ENCODE results near the gene SHC2.
"Not testable (repeated sequence)": the region's sequence is repeated elsewhere in the genome, so short reads cannot be mapped to it uniquely, and the experiment has no call there.

Gene SHC2

DNA sequence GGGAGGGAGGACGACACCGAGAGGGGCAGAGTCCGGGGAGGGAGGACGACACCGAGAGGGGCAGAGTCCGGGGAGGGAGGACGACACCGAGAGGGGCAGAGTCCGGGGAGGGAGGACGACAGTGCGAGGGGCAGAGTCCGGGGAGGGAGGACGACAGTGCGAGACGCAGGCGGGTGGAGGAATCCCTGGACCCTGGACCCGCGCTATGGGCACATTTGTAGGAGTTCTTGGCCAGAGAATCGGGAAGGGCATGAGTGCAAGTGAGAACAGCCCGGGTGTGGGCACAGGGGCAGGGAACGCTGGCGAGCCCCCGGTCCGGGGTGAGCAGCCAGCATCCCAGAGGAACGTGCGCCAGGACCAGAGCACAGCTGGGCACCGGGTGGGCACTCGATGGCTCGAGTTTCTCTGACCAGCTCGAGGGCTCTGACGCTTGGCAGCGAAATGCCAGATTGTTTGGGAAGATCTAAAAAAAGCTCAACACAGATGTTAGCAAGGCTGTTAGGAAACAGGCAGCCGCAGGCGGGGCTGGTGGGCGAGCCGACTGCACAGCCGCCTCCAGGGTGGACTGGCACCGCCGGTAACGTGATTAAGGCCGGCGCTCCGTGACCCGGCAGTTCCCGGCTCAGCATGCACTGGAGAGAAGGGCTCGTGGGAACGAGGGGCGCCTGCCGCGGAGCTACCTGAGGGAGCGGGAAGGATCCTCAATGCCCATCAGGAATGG is 33.9 kb downstream of the SHC2 start:
- DNase-seq (ENCODE audit: low read depth in 3 of 3, low spot score in 1 of 3): no peak

- DNase-seq (ENCODE audit: low read depth in 3 of 3, low spot score in 1 of 3): no peak
These were observed 35.8 kb downstream of the SHC2 start for GRCh38 chr19:425056-425455.

- DNase-seq (ENCODE audit: low read depth in 3 of 3, low spot score in 1 of 3): no peak
These were observed 36.3 kb downstream of the SHC2 start for GRCh38 chr19:424546-424945.

DNA sequence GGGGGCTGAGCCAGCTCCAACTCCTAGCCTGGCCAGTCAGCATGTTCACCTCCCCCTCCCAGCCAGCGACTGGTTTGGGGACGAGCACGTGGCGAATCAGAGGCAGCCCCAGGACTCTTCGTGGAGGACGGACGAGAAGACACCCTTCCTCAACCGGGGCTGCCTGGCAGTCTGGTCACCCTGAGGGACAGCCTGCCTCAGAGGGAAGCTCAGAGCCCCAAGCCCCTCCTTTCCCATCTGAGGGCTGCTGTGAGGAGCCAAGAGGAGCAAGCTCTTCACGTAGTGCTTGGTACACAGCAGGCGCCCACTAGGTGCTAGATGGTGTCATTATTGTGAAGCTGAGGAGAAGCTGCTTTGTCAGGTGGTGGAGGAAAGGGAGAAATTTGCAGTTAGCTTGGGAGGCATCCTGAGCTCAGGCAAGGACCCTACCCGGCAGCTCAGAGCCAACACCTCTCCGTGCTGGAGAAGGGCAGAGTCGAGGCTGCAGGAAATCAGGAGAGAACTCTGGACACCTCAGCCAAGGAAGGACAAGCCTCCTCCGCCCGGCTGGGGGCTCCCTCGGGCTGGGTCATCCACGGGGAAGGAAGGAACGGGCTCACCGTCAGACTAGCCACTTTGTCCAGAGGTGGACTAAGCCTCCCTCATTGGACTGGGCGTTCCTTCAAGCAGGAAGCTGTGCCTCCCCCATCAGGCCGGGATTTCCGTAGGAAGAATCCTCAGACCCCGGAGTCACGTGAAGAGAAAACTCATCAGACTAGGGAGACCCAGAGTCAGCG is 37.0 kb downstream of the SHC2 start:
- DNase-seq (ENCODE audit: low read depth in 3 of 3, low spot score in 1 of 3): no peak

GRCh38 chr19:422917-423226 is 38.0 kb downstream of the SHC2 start:
- not testable (repeated sequence) for DNase-seq (ENCODE audit: low read depth in 3 of 3, low spot score in 1 of 3)

DNA sequence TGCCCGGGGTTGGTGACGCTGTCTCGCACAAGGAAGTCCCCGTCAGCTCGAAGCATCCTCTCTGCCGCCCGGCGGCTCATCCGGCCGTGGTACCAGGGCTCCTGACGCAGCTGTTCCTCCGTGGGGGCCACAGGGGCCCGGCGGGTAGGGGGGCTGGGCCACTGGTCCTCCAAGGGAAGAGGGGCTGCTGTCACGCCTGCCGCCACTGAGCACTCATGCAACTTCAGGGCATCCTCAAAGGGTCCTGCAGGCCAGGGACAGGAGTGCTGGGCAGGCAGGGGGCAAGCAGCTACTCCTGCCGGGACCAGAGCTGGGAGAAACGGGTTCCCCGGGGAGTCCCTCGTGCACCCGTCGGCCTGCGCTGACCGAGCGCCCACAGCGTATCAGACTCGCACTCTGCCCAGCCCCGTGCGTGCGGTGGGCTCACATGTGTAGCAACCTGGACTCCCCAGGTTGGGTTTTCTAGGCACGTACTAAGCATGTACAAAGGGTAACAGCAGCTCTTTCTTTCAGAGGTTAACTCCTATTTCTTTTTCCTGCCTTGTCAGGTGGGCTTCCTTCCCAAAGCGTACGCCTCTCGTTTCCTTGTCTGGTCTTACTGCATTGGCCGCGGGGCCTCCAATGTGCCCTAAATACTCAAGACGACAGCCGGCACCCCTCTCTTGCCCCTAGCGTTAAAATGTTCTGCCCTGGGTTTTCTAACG is 38.5 kb downstream of the SHC2 start:
- no peak for DNase-seq (ENCODE audit: low read depth in 3 of 3, low spot score in 1 of 3)

GRCh38 chr19:419721-420515 is 40.9 kb downstream of the SHC2 start:
- DNase-seq (ENCODE audit: low read depth in 3 of 3, low spot score in 1 of 3): no peak

DNA sequence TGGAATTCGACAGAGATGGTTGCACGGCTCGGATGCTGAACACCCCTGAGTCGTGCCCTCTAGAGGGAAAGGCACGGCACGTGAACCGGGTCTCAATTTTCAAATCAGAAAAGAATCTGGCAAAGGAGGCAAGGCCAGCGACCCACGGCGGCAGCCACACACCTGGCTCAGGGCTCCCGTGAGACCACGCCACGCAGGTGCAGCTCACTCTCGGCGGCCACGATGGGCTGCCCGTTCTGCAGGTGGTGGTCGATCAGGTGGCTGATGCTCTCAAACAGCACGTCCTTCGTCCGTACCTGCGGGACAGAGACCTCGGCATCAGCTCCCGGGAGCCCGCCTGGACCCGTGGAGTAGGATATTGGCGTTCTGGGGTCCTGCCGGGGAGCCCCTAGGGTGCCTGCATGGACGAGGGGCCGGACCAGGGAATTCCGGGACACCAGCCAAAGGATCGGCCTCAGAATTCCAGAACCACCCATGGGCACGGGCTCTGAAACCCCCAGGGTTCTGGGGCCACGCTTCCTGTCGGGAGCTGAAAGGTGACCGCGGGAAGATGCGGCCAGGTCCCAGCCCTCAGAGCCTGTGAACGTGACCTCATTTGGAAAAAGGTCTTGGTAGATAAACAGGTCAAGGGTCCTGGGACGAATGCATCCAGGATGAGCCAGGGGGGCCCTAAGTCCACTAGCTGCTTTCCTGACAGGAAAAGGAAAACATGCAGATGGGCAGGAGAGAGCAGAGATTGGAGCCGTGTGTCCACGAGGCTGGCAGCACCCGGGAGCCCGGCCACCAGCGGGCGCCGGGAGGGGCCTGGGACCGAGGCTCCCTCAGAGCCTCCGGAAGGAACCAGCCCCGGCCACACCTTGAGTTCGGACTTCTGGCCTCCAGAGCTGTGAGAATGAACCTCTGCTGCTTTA is 41.8 kb downstream of the SHC2 start:
- DNase-seq (ENCODE audit: low read depth in 3 of 3, low spot score in 1 of 3): no peak

- DNase-seq (ENCODE audit: low read depth in 3 of 3, low spot score in 1 of 3): no peak
These were observed 44.4 kb downstream of the SHC2 start for GRCh38 chr19:416416-416815.

DNA sequence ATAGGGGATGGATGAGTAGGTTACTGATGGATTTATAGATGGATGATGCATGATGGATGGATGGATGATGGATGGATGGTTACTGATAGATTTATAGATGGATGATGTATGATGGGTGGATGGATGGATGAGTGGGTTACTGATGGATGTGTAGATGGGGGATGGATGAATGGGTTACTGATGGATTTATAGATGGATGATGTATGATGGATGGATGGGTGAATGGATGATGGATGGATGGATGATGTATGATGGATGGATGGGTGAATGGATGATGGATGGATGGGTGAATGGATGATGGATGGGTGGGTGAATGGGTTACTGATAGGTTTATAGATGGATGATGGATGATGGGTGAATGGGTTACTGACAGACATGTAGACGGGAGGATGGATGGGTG is 45.5 kb downstream of the SHC2 start:
- no peak for DNase-seq (ENCODE audit: low read depth in 3 of 3, low spot score in 1 of 3)

DNA sequence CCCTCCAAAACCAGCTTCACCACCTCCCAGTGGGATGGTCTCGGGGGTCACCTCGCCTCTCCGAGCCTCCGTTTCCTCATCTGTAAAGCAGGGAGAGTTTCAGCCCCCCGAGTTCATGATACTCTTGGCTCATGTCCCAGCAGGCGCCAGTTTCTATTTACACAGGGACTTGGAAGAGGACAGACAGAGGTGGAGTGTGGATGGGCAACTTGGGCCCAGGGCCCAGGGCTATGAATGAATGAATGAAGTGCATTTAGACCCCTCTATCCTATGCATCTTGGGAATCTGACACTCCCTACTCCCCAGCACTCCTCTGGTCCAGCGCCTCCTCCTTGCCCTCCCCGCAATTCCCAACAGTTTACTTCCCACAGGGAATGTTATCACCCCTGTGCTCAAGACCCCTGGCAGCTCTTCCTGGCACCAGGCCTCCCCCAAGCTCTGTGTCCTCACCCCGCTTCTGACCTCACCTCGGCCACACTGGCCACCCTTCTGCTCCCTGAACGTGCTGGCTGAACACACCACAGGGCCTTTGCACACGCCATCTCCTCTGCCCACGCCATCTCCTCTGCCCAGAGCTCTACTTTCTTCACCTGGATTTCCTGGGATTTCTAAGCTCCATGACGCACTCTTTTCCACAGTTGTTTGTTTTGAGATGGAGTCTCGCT is 46.9 kb downstream of the SHC2 start:
- no peak for DNase-seq (ENCODE audit: low read depth in 3 of 3, low spot score in 1 of 3)

- no peak for DNase-seq (ENCODE audit: low read depth in 3 of 3, low spot score in 1 of 3)
These were observed 48.2 kb downstream of the SHC2 start for GRCh38 chr19:412356-413355.

DNA sequence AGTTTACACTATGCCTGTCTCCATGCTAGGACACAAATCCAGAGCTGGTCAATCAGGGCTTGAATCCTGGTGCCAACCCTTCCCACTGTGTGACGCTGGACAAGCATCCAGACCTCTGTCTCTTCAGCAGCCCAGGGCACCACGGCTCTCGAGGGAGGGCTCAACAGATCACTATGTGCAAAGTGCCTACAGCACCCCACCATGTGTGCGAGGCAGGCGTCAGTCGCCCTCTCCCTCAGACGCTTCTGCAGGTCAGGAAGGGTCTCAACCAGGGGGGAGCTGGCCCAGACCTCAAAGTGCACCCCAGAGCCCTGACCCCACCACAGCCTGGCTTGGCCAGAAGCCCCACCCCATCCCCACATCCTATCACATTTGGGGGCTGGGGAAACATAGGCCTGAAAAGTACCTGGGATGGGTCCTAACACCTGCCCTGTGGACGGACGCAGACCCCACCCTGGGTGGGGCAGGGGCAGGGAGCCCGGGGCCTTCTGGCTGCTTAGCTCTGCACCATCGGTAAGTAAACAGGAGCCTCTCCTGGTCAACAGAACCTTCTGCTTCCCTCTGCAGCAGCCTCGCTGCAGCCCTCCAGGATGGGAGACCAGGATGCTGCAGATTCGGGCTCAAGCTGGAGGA is 49.0 kb downstream of the SHC2 start:
- no peak for DNase-seq (ENCODE audit: low read depth in 3 of 3, low spot score in 1 of 3)

DNA sequence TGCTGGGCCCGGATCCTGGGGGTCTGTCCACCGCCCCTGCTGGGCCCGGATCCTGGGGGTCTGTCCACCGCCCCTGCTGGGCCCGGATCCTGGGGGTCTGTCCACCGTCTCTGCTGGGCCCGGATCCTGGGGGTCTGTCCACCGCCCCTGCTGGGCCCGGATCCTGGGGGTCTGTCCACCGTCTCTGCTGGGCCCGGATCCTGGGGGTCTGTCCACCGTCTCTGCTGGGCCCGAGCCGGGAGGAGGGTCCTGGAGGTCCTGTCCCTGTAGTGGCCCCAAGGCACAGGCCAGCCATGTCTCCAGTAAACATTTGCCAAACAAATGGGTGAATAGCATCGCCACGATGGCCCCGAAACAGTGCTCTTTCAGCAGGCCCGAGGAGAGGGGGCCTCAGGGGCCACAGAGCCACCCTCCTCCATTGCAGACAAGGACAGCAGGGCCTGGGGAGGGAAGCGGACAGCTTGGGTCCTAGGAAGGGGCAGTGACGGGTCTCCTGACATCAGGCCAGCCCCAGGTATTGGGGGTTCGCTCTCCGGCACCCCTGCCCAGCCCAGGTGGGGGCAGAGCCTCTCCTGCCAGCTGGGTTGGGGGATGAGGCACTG is 49.6 kb downstream of the SHC2 start:
- not testable (repeated sequence) for DNase-seq (ENCODE audit: low read depth in 3 of 3, low spot score in 1 of 3)

DNA sequence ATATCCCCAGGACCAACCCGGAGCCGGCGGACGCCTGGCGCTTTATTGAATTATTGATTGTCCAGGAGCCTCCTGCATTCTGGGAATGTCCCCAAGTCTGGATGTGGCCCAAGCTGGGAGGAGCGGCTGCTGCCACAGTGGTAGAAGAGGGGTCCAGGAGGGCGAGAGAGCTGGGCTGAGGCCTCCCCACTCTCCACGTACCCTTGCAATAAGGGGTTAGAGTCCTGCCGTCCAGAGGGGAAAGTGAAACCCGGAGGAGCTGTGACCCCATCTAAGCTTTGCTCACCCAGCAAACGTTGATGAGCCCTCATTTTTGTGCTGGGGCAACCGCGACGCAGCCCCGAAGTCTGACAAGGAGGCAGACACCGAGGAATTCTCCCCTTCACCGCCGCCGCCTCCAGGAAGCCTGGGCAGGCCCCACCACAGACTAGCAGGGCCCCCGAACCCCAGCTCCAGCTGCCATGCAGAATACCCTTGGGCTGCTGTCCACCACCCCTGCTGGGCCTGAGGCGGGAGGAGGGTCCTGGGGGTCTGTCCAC is 50.5 kb downstream of the SHC2 start:
- no peak for DNase-seq (ENCODE audit: low read depth in 3 of 3, low spot score in 1 of 3)

GRCh38 chr19:409516-410242 is 51.2 kb downstream of the SHC2 start:
- DNase-seq (ENCODE audit: low read depth in 3 of 3, low spot score in 1 of 3): no peak
